ENCODE results near the gene PIK3R2.

- TF ChIP-seq TAF1 (IDR thresholded peaks at IDR 0.05; ENCODE audit: low read depth) (no peak), TCF12 (IDR thresholded peaks at IDR 0.05; ENCODE audit: low read depth) (no peak), NFIC (IDR thresholded peaks at IDR 0.05) (no peak), EP300 (IDR thresholded peaks at IDR 0.05; ENCODE audit: borderline replicate concordance) (no peak), FOXM1 (IDR thresholded peaks at IDR 0.05; ENCODE audit: borderline replicate concordance, low read depth) (no peak), RAD21 (IDR thresholded peaks at IDR 0.05; ENCODE audit: low read depth) (no peak), YY1 (IDR thresholded peaks at IDR 0.05; ENCODE audit: low read depth) (no peak), EGR1 (IDR thresholded peaks at IDR 0.05) (no peak)
- TF ChIP-seq, protein P1, sequence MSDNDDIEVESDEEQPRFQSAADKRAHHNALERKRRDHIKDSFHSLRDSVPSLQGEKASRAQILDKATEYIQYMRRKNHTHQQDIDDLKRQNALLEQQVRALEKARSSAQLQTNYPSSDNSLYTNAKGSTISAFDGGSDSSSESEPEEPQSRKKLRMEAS (IDR thresholded peaks at IDR 0.05), result no peak
Observed at GRCh38 chr19:18218159-18218558, 65.2 kb downstream of the PIK3R2 start.
